ENCODE results near the gene PLAC9. TPM values are rescaled to one million over a fixed set of nuclear protein-coding genes. Genes with fewer than 3 reads are reported as not detected.
"Not testable (repeated sequence)": the region's sequence is repeated elsewhere in the genome, so short reads cannot be mapped to it uniquely, and the experiment has no call there.

The PLAC9 gene
- total RNA-seq, 1 donor from 2014 or later = not detected

GRCh38 chr10:80137920-80138319 is 5.4 kb downstream of the PLAC9 start:
- intact Hi-C loops (cut with micrococcal nuclease) = no loop called here

- intact Hi-C loops (cut with micrococcal nuclease) = no loop called here
These were observed 6.7 kb downstream of the PLAC9 start for GRCh38 chr10:80139265-80139664.

- intact Hi-C loops (cut with micrococcal nuclease) = no loop called here
These were observed 7.7 kb downstream of the PLAC9 start for GRCh38 chr10:80140251-80140650.

- intact Hi-C loops (cut with micrococcal nuclease) = no loop called here
These were observed 9.3 kb downstream of the PLAC9 start for GRCh38 chr10:80141696-80142460.

- intact Hi-C loops (cut with micrococcal nuclease) = loop anchor here (1.0 kb wide), 2 partner anchors 43 to 78 kb away; no protein-coding TSS in a partner anchor
These were observed 11.7 kb downstream of the PLAC9 start for GRCh38 chr10:80144067-80144695.

- intact Hi-C loops (cut with micrococcal nuclease) = loop anchor here (1.0 kb wide), 2 partner anchors 43 to 78 kb away; no protein-coding TSS in a partner anchor
These were observed 12.2 kb downstream of the PLAC9 start for GRCh38 chr10:80144696-80145131.

- intact Hi-C loops (cut with micrococcal nuclease) = not testable (repeated sequence)
These were observed 13.1 kb downstream of the PLAC9 start for GRCh38 chr10:80145406-80146308.

- intact Hi-C loops (cut with micrococcal nuclease) = no loop called here
These were observed 14.4 kb downstream of the PLAC9 start for GRCh38 chr10:80146918-80147317.

- intact Hi-C loops (cut with micrococcal nuclease) = no loop called here
These were observed 15.8 kb downstream of the PLAC9 start for GRCh38 chr10:80148166-80148805.

- intact Hi-C loops (cut with micrococcal nuclease) = no loop called here
These were observed 16.6 kb downstream of the PLAC9 start for GRCh38 chr10:80149123-80149522.

GRCh38 chr10:80150172-80150571 is 17.6 kb downstream of the PLAC9 start:
- intact Hi-C loops (cut with micrococcal nuclease) = no loop called here

GRCh38 chr10:80152820-80153219 is 20.3 kb downstream of the PLAC9 start:
- intact Hi-C loops (cut with micrococcal nuclease) = no loop called here

GRCh38 chr10:80153460-80153859 is 20.9 kb downstream of the PLAC9 start:
- intact Hi-C loops (cut with micrococcal nuclease) = no loop called here

- intact Hi-C loops (cut with micrococcal nuclease) = no loop called here
These were observed 22.1 kb downstream of the PLAC9 start for GRCh38 chr10:80154626-80154977.

GRCh38 chr10:80154978-80155695 is 22.6 kb downstream of the PLAC9 start:
- intact Hi-C loops (cut with micrococcal nuclease) = no loop called here

GRCh38 chr10:80155696-80156215 is 23.2 kb downstream of the PLAC9 start:
- intact Hi-C loops (cut with micrococcal nuclease) = no loop called here

GRCh38 chr10:80156216-80156615 is 23.7 kb downstream of the PLAC9 start:
- intact Hi-C loops (cut with micrococcal nuclease) = no loop called here

- intact Hi-C loops (cut with micrococcal nuclease) = no loop called here
These were observed 25.0 kb downstream of the PLAC9 start for GRCh38 chr10:80157561-80157960.

GRCh38 chr10:80158126-80158525 is 25.6 kb downstream of the PLAC9 start:
- intact Hi-C loops (cut with micrococcal nuclease) = no loop called here

GRCh38 chr10:80158598-80159127 is 26.1 kb downstream of the PLAC9 start:
- intact Hi-C loops (cut with micrococcal nuclease) = no loop called here

Data from T-helper 1 cell treated with Interleukin-12 subunit alpha and Interleukin-12 subunit beta and Interleukin-4 antibody, amounts not matched to agents 30 ng/mL and 1 ng/mL, for 36 hours (primary cell).